Measurements from ENCODE around the gene IL18.
"Not testable (repeated sequence)": the region's sequence is repeated elsewhere in the genome, so short reads cannot be mapped to it uniquely, and the experiment has no call there.

Gene IL18

GRCh38 chr11:112167145-112167544 is 3.3 kb upstream of the IL18 start, which contains the start of gene TEX12:
Gene TEX12, plus strand, starts transcription at chr11:112167372. Its CDS starts 1,897 bp downstream, at chr11:112169269.
- DNase-seq = no peak

GRCh38 chr11:112166562-112166961 is 2.7 kb upstream of the IL18 start:
- DNase-seq = no peak

GRCh38 chr11:112165049-112165448 is 1.2 kb upstream of the IL18 start:
- no peak for DNase-seq

GRCh38 chr11:112162761-112163546 is 940 bp downstream of the IL18 start:
- DNase-seq = no peak

- DNase-seq = not testable (repeated sequence)
Observed at GRCh38 chr11:112162200-112162599, 1.7 kb downstream of the IL18 start.

- DNase-seq = no peak
Observed at GRCh38 chr11:112161012-112161411, 2.9 kb downstream of the IL18 start.

GRCh38 chr11:112160091-112160848 is 3.6 kb downstream of the IL18 start:
- no peak for DNase-seq

GRCh38 chr11:112159098-112160065 is 4.5 kb downstream of the IL18 start:
- no peak for DNase-seq

- no peak for DNase-seq
Observed at GRCh38 chr11:112156956-112157766, 6.7 kb downstream of the IL18 start.

GRCh38 chr11:112156153-112156955 is 7.5 kb downstream of the IL18 start:
- DNase-seq = no peak

- DNase-seq = no peak
Observed at GRCh38 chr11:112150517-112150916, 13.4 kb downstream of the IL18 start.

- no peak for DNase-seq
Observed at GRCh38 chr11:112143597-112143996, 20.3 kb downstream of the IL18 start.

GRCh38 chr11:112134473-112134872 is 29.4 kb downstream of the IL18 start:
- no peak for DNase-seq

GRCh38 chr11:112132737-112133136 is 31.2 kb downstream of the IL18 start:
- DNase-seq = peak; percentile 60

- DNase-seq = no peak
Observed at GRCh38 chr11:112129656-112130055, 34.2 kb downstream of the IL18 start.

GRCh38 chr11:112128483-112129121 is 35.3 kb downstream of the IL18 start:
- peak; percentile 100 for DNase-seq

- no peak for DNase-seq
Observed at GRCh38 chr11:112127056-112127455, 36.8 kb downstream of the IL18 start.

GRCh38 chr11:112123129-112123528 is 40.8 kb downstream of the IL18 start:
- peak; percentile 26 for DNase-seq

GRCh38 chr11:112121981-112122615 is 41.8 kb downstream of the IL18 start:
- DNase-seq = no peak

- peak; percentile 6 for DNase-seq
Observed at GRCh38 chr11:112118176-112118575, 45.7 kb downstream of the IL18 start.

Data from NCI-H69 (cell line).